CD4-positive, CD25-positive, alpha-beta regulatory T cell (primary cell): ENCODE data around the gene CACNA1G. TPM values are rescaled to one million over a fixed set of nuclear protein-coding genes. Genes with fewer than 3 reads are reported as not detected.

Experiments used
- ATAC-seq, 2 donors: fragments of 150-1000 bp; cut with Tn5 transposase; one replicate each; pipeline ENCODE4 v1.10.0; 2021; ENCODE audit warnings: low read depth in 2 of 2, moderate number of reproducible peaks in 2 of 2, moderate library complexity in 1 of 2
- DNase-seq, 3 donors: peaks; one replicate each; pipeline versions ENCODE4 v3.0.0 to v3.0.0-alpha.2; 2012 to 2022; ENCODE audit warnings: mixed read lengths in 1 of 3
- H3K27ac ChIP-seq: one replicate; pipeline ENCODE4 v1.7.0; 2013; ENCODE audit warnings: mild to moderate bottlenecking, low read length; ENCODE audit not compliant: insufficient read depth, poor library complexity, severe bottlenecking
- H3K27me3 ChIP-seq: one replicate; pipeline ENCODE4 v1.7.0; 2013; ENCODE audit warnings: low read length; ENCODE audit not compliant: control insufficient read depth, insufficient read depth
- H3K36me3 ChIP-seq: one replicate; pipeline ENCODE4 v1.7.0; 2013; ENCODE audit warnings: mild to moderate bottlenecking, low read length, moderate library complexity; ENCODE audit not compliant: control insufficient read depth, insufficient read depth
- H3K4me1 ChIP-seq: 2 replicates; pipeline ENCODE4 v1.7.0; 2013; ENCODE audit warnings: mild to moderate bottlenecking, low read length; ENCODE audit not compliant: insufficient read depth, control insufficient read depth, poor library complexity, severe bottlenecking
- H3K4me3 ChIP-seq: one replicate; pipeline ENCODE4 v1.7.0; 2013; ENCODE audit warnings: low read depth, mild to moderate bottlenecking, low read length, moderate library complexity
- H3K9me3 ChIP-seq, 2 experiments: 1 replicate in 1 of 2; 2 replicates in 1 of 2; pipeline ENCODE4 v1.7.0; 2013; ENCODE audit warnings: low read length in 2 of 2, mild to moderate bottlenecking in 1 of 2, moderate library complexity in 1 of 2; ENCODE audit not compliant: control insufficient read depth in 2 of 2
- H3K27ac Mint-ChIP-seq, 3 donors: one replicate each; pipeline ENCODE4 v1.8.0; 2020 to 2022; ENCODE audit warnings: mild to moderate bottlenecking in 3 of 3, mixed read lengths in 3 of 3, moderate library complexity in 2 of 3
- H3K27me3 Mint-ChIP-seq: one replicate; pipeline ENCODE4 v1.8.0; 2022; ENCODE audit warnings: mild to moderate bottlenecking, mixed read lengths
- H3K36me3 Mint-ChIP-seq: one replicate; pipeline ENCODE4 v1.8.0; 2020; ENCODE audit warnings: mixed read lengths
- H3K4me1 Mint-ChIP-seq, 4 donors: one replicate each; pipeline ENCODE4 v1.8.0; 2020 to 2022; ENCODE audit warnings: mixed read lengths in 4 of 4, mild to moderate bottlenecking in 1 of 4
- H3K4me3 Mint-ChIP-seq, 4 donors: one replicate each; pipeline ENCODE4 v1.8.0; 2020 to 2022; ENCODE audit warnings: mild to moderate bottlenecking in 4 of 4, mixed read lengths in 4 of 4, moderate library complexity in 3 of 4
- H3K9me3 Mint-ChIP-seq, 7 donors: one replicate each; pipeline ENCODE4 v1.8.0; 2020 to 2022; ENCODE audit warnings: mixed read lengths in 7 of 7, mild to moderate bottlenecking in 3 of 7, moderate library complexity in 2 of 7
- polyA plus RNA-seq, 4 donors: library from polyadenylated mRNA; unstranded; fragments of 300-500 nt; fragmentation: Illumina TruSeq; gene quantifications; one replicate each; pipeline ENCODE4 v1.2.3, GENCODE V29; 2021
- total RNA-seq: library from RNA; stranded (reverse); gene quantifications from one replicate; pipeline ENCODE4 v1.2.3, GENCODE V29; 2022

CACNA1G gene
- total and polyA plus RNA-seq, 5 donors from 2014 or later = 0.05 TPM; not detected in 4

DNA sequence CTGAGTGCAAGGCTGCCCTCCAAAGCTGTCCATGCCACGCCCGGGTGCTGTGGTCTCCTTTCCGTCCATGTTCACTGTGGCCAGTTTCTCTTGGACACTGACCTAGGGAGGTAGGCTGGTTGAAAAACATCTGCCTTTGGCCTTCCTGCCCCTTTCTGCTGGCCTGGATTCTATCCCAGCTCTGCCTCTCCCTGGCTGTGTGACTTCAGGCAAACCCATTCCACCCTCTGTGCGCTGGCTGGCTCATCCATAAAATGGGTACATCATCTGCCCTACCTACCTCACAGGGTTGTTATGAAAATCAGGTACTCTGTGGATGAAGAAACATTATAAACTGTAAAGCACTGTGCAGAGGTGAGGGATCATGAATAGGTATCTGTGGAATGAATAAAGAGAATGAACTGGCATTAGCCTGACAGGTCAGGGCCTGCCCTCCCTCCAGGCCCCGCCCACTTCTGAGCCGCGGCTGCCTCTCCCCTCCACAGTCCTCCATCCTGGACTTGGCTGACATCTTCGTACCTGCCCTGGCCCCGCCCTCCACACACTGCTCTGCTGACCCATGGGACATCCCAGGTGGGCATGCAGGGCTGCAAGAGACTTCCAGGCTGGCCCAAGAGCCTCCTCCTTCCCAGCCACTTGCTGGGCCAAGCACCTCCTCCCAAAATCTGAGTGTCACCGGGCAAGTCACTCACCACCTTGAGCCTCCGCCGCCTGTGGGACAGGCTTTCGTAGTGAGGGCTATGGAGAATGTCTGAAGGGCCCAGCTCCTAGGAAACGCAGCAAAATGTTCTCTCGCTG lies 20.6 kb upstream of the CACNA1G start:
- Mint-ChIP-seq H3K9me3 (peaks cover 0 to 3% (median 0%) of the 10 kb centered on the region in 7 donors), H3K4me1 (peaks cover 0 to 17% (median 6%) of the 10 kb centered on the region in 4 donors), H3K27ac (no peak overlapping the region), H3K27me3 (peaks cover 18% of the 10 kb centered on the region), H3K4me3 (peak overlapping the region in 2 of 4 donors; percentile 49 to 60), H3K36me3 (no peaks in the 10 kb centered on the region)
- Histone ChIP-seq H3K4me1 (peaks cover 16% of the 10 kb centered on the region), H3K27me3 (peaks cover 3% of the 10 kb centered on the region), H3K36me3 (no peaks in the 10 kb centered on the region), H3K4me3 (no peak overlapping the region), H3K9me3 (no peaks in the 10 kb centered on the region), H3K27ac (no peak overlapping the region)
- DNase-seq = no peak
- ATAC-seq = no peak

DNA sequence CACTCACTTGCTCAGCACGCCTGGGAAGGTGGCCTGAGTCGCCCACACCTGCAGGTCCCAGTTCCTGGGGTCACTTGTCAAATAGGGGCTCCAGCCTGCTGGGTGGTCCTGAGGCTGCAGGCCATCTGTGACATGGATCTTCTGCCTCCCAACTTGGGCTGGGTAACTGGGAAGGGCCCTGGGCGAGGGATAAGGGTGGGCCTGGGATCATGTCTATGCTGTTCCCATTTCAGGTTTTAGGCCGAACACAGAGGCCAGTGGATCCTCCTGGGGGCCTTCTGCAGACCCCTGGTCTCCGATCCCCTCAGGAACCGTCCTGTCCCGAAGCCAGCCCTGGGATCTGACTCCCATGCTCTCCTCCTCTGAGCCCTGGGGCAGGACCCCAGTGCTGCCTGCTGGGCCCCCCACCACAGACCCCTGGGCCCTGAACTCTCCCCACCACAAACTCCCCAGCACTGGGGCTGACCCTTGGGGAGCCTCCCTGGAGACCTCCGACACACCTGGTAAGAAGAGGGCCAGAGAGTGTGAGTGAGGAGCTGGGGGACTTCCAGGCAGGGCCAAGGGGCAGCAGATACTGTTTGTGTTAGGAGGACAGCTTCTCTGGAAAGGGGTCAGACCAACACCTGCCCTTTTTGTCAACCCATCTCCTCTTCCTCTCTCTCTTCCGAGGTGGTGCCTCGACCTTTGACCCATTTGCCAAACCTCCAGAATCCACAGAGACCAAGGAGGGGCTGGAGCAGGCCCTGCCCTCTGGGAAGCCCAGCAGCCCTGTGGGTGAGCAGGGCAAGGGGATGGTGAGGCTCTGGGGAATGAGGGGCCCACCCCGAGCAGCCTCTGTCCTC lies 19.7 kb upstream of the CACNA1G start:
- Histone ChIP-seq H3K4me3 (no peak overlapping the region), H3K4me1 (peaks cover 16% of the 10 kb centered on the region), H3K36me3 (no peaks in the 10 kb centered on the region), H3K27me3 (no peaks in the 10 kb centered on the region), H3K27ac (no peak overlapping the region), H3K9me3 (no peaks in the 10 kb centered on the region)
- no peak for ATAC-seq
- H3K27me3 Mint-ChIP-seq = peaks cover 10% of the 10 kb centered on the region
- H3K4me3 Mint-ChIP-seq = peak overlapping the region; percentile 50 to 85 (median 67)
- no peak for DNase-seq
- peak overlapping the region in 1 of 3 donors; percentile 56 for H3K27ac Mint-ChIP-seq
- H3K9me3 Mint-ChIP-seq = peaks cover 0 to 1% (median 0%) of the 10 kb centered on the region in 7 donors
- H3K4me1 Mint-ChIP-seq = peaks cover 0 to 17% (median 5%) of the 10 kb centered on the region in 4 donors
- no peaks in the 10 kb centered on the region for H3K36me3 Mint-ChIP-seq

DNA sequence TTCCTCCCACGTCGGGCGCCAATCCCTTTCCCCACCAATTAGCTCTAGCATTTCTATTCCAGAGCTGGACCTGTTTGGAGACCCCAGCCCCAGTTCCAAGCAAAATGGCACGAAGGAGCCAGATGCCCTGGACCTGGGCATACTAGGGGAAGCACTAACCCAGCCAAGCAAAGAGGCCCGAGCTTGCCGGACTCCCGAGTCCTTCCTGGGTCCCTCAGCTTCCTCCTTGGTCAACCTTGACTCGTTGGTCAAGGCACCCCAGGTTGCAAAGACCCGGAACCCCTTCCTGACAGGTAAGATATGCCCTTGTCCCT lies 19.2 kb upstream of the CACNA1G start:
- H3K27me3 Mint-ChIP-seq = peaks cover 7% of the 10 kb centered on the region
- no peak for ATAC-seq
- H3K36me3 Mint-ChIP-seq = no peaks in the 10 kb centered on the region
- Histone ChIP-seq H3K36me3 (no peaks in the 10 kb centered on the region), H3K9me3 (no peaks in the 10 kb centered on the region), H3K27ac (no peak overlapping the region), H3K4me3 (peak overlapping the region; percentile 57), H3K27me3 (no peaks in the 10 kb centered on the region), H3K4me1 (peaks cover 16% of the 10 kb centered on the region)
- H3K4me1 Mint-ChIP-seq = peaks cover 0 to 20% (median 7%) of the 10 kb centered on the region in 4 donors
- peak overlapping the region in 2 of 3 donors; percentile 56 to 73 for H3K27ac Mint-ChIP-seq
- H3K9me3 Mint-ChIP-seq = peaks cover 0 to 1% (median 0%) of the 10 kb centered on the region in 7 donors
- no peak for DNase-seq
- H3K4me3 Mint-ChIP-seq = peak overlapping the region; percentile 79 to 88 (median 85)

DNA sequence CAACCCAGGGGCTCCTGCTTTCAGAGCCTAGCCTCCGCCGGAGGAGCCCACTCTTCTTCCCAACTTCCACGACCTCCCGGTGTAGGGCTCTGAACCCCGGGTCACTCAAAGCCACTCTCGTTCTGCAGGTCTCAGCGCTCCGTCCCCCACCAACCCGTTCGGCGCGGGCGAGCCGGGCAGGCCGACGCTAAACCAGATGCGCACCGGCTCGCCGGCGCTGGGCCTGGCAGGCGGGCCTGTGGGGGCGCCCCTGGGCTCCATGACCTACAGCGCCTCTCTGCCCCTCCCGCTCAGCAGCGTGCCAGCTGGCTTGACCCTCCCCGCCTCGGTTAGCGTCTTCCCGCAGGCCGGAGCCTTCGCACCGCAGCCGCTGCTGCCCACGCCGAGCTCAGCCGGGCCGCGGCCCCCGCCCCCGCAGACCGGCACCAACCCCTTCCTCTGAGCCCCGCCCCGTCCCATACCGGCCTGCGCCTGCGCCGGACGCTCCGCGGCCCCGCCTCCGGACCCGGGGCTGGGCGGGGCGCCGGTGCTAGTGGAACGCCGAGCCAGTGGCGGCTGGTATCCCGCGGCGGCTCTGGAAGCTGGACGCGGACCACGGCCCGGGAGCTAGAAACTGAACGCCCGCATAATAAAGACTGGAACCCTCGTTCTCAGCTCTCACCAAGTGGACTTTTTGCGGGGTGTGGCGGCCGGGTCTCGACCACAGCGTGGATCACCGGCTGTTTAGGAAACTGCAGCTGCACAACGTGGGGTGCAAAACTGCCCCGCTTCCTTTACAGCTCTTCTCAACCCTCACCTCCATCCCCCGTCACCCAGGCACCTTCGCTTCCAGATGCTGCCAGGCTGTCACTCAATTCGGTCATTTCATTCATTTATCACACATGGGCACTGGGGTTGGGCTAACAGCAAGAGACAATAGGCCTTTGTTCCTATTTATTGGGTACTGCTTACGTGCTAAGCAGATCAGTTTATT lies 18.5 kb upstream of the CACNA1G start:
- Histone ChIP-seq H3K4me3 (peak overlapping the region; percentile 72), H3K27ac (peak overlapping the region; percentile 33), H3K4me1 (peaks cover 17% of the 10 kb centered on the region), H3K9me3 (no peaks in the 10 kb centered on the region), H3K27me3 (no peaks in the 10 kb centered on the region), H3K36me3 (no peaks in the 10 kb centered on the region)
- no peaks in the 10 kb centered on the region for H3K36me3 Mint-ChIP-seq
- H3K9me3 Mint-ChIP-seq = peaks cover 0 to 1% (median 0%) of the 10 kb centered on the region in 7 donors
- ATAC-seq (peak; percentile 80 to 82), DNase-seq (peak; percentile 77 to 81 (median 81))
- H3K27ac Mint-ChIP-seq = peak overlapping the region; percentile 56 to 80 (median 73)
- peaks cover under 1% of the 10 kb centered on the region for H3K27me3 Mint-ChIP-seq
- H3K4me3 Mint-ChIP-seq = peak overlapping the region; percentile 79 to 91 (median 86)
- peaks cover 0 to 24% (median 7%) of the 10 kb centered on the region in 4 donors for H3K4me1 Mint-ChIP-seq

DNA sequence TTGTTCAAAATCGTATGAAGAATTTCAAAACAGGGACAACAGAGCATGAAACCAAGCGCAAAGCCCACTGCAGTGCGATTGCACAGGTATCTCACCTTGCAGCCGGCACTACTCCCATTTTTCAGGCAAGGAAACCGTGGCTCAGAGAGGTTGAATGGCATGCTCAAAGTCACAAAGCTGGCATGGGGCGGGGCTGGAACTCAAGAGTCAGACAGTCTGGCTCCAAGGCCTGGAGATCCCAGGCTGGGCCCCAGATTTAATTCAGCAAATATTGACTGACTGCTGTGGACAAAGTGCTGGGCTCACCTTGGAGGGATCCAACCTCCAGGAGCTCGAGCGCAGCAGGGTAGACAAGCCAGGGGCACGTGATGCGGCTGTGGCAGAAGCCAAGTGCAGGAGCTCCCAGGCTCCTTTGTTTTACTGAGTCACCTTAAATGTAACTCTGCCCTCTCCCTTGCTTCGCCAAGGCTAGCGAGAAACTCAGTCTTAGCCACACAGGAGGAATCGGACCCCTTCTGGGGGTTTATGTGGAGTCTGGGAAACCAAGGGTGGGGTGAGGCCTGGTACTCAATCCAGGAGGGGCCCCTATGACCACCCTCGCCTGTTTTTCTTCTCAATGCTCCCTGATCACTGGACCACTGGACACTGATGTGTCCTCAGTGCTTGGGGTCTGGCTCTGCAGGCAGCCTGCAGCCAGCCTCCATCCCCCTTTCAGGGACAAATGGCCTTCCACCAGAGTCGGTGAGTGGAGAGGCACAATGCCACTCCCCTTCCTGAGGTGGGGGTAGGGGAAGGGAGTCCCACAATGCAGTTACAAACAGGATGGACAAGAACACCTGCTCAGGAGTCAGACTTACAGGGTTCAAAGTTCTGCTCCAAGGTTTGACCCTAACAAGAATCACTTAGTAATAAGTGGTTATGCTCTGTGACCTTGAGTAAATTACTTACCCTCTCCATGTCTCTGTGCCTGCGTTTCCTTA lies 17.4 kb upstream of the CACNA1G start:
- peak overlapping the region; percentile 85 to 91 (median 86) for H3K4me3 Mint-ChIP-seq

DNA sequence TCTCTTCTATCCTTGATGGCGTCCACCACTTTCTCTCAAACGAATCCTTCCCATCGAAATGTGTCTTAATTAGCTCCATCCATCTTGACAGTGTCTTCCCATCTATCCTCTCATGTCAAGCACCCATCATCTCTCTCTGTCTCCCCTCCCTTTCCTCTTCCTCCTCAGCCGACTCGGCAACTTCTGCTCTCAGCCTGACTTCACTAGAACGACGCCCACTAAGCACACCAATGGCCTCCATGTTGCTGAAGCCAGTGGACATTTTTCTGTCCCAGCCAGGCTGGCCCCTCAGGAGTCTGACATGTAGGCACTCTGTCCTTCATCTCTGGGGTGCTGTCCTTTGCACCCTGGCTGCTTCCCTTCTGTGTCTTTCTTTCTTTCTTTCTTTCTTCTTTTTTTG lies 16.0 kb upstream of the CACNA1G start:
- ATAC-seq (no peak), DNase-seq (no peak)
- Mint-ChIP-seq H3K4me1 (peaks cover 0 to 32% (median 9%) of the 10 kb centered on the region in 4 donors), H3K36me3 (peaks cover under 1% of the 10 kb centered on the region), H3K4me3 (peak overlapping the region in 3 of 4 donors; percentile 39 to 85 (median 66)), H3K9me3 (no peaks in the 10 kb centered on the region), H3K27ac (peak overlapping the region in 1 of 3 donors; percentile 80), H3K27me3 (no peaks in the 10 kb centered on the region)
- H3K9me3 ChIP-seq = no peaks in the 10 kb centered on the region
- peaks cover 24% of the 10 kb centered on the region for H3K4me1 ChIP-seq
- H3K4me3 ChIP-seq = no peak overlapping the region
- no peak overlapping the region for H3K27ac ChIP-seq
- no peaks in the 10 kb centered on the region for H3K36me3 ChIP-seq
- H3K27me3 ChIP-seq = no peaks in the 10 kb centered on the region

More for the DNA sequence above, 17.4 kb upstream of the CACNA1G start:
- Mint-ChIP-seq H3K27me3 (no peaks in the 10 kb centered on the region), H3K27ac (peak overlapping the region in 1 of 3 donors; percentile 80), H3K36me3 (no peaks in the 10 kb centered on the region), H3K9me3 (peaks cover 0 to 1% (median 0%) of the 10 kb centered on the region in 7 donors), H3K4me1 (peaks cover 0 to 29% (median 9%) of the 10 kb centered on the region in 4 donors)
- no peak overlapping the region for H3K27ac ChIP-seq
- DNase-seq (no peak), ATAC-seq (no peak)
- no peaks in the 10 kb centered on the region for H3K36me3 ChIP-seq
- peak overlapping the region; percentile 72 for H3K4me3 ChIP-seq
- peaks cover 24% of the 10 kb centered on the region for H3K4me1 ChIP-seq
- H3K27me3 ChIP-seq = no peaks in the 10 kb centered on the region
- H3K9me3 ChIP-seq = no peaks in the 10 kb centered on the region
